Tibial nerve (tissue), 4 donors: Measurements from ENCODE around the gene CALML5. TPM values are rescaled to one million over a fixed set of nuclear protein-coding genes. Genes with fewer than 3 reads are reported as not detected.

ENCODE experiments used
- DNase-seq, 2 donors: peaks; one replicate each; pipeline ENCODE4 v3.0.0-alpha.2; 2019; ENCODE audit warnings: low spot score in 2 of 2
- H3K27ac ChIP-seq, 4 donors: fragments of 200-600 bp; sonication (generic) in 3 of 4; one replicate each; pipeline ENCODE4 v1.5.1; 2017 to 2019; ENCODE audit warnings: mild to moderate bottlenecking in 1 of 4
- H3K27me3 ChIP-seq, 2 donors: fragments of 200-600 bp; sonication (generic) in 1 of 2; one replicate each; pipeline versions ENCODE4 v1.5.1 to v1.6.0; 2017 to 2019
- H3K36me3 ChIP-seq, 3 donors: fragments of 200-600 bp; sonication (generic); one replicate each; pipeline ENCODE4 v1.5.1; 2018 to 2019
- H3K4me1 ChIP-seq, 4 donors: fragments of 200-600 bp; sonication (generic) in 3 of 4; one replicate each; pipeline ENCODE4 v1.5.1; 2017 to 2019
- H3K4me3 ChIP-seq, 4 donors: fragments of 200-600 bp; sonication (generic) in 3 of 4; one replicate each; pipeline ENCODE4 v1.5.1; 2017 to 2019; ENCODE audit warnings: mild to moderate bottlenecking in 1 of 4, moderate library complexity in 1 of 4
- H3K9me3 ChIP-seq, 4 donors: fragments of 200-600 bp; sonication (generic) in 3 of 4; one replicate each; pipeline ENCODE4 v1.5.1; 2017 to 2019
- CTCF ChIP-seq, 5 experiments: fragments of 200-600 bp in 3 of 5; fragments of 450-650 bp in 2 of 5; sonication (generic) in 3 of 5; IDR thresholded peaks; one replicate each; pipeline ENCODE4 v1.5.1; 2016 to 2019; ENCODE audit warnings: antibody characterized with exemption in 5 of 5, mild to moderate bottlenecking in 3 of 5, moderate library complexity in 2 of 5
- EP300 ChIP-seq, 2 donors: sonication (generic); formaldehyde crosslinking; IDR thresholded peaks; one replicate each; pipeline ENCODE4 v1.6.1; 2017; ENCODE audit warnings: antibody characterized with exemption in 2 of 2, mild to moderate bottlenecking in 1 of 2
- POLR2A ChIP-seq, 2 donors: fragments of 450-650 bp; IDR thresholded peaks; one replicate each; pipeline ENCODE4 v1.6.1; 2017; ENCODE audit warnings: antibody characterized with exemption in 2 of 2, mild to moderate bottlenecking in 2 of 2, moderate library complexity in 2 of 2
- WGBS, 2 donors: methylation state at CpG; one replicate each; pipeline ENCODE4 v1.1.5; 2018; 5-methylcytosine and 5-hydroxymethylcytosine counted together
- total RNA-seq, 4 donors: library from RNA; depleted of rRNA; stranded (reverse); fragments of >200 nt; gene quantifications; one replicate each; pipeline ENCODE4 v1.1.0, GENCODE V29; 2016

The CALML5 gene
- total RNA-seq, 4 donors from 2014 or later, result not detected

- TF ChIP-seq POLR2A (IDR thresholded peaks at IDR 0.05) (no peak), CTCF (IDR thresholded peaks at IDR 0.05) (no peak)
- Histone ChIP-seq H3K9me3 (no peaks in the 10 kb centered on the region), H3K4me3 (no peak overlapping the region), H3K36me3 (no peaks in the 10 kb centered on the region), H3K4me1 (no peaks in the 10 kb centered on the region), H3K27me3 (no peaks in the 10 kb centered on the region), H3K27ac (no peak overlapping the region)
- peak in 1 of 2 donors; percentile 31 for DNase-seq
- WGBS, 2 donors, result 76 to 80% methylated on average over 16 of the region's 16 CpGs
These were observed 11.1 kb upstream of the CALML5 start for GRCh38 chr10:5510281-5511072.

- 95 to 97% methylated on average over 11 of the region's 11 CpGs for WGBS, 2 donors
These were observed 10.3 kb upstream of the CALML5 start for GRCh38 chr10:5509691-5510090.

GRCh38 chr10:5509236-5509635, 9.9 kb upstream of the CALML5 start:
- Histone ChIP-seq H3K36me3 (no peaks in the 10 kb centered on the region), H3K4me1 (no peaks in the 10 kb centered on the region), H3K27ac (no peak overlapping the region), H3K4me3 (no peak overlapping the region), H3K9me3 (no peaks in the 10 kb centered on the region), H3K27me3 (no peaks in the 10 kb centered on the region)
- WGBS, 2 donors, result 95 to 97% methylated on average over 9 of the region's 9 CpGs
- DNase-seq, result no peak
- TF ChIP-seq POLR2A (IDR thresholded peaks at IDR 0.05) (no peak), CTCF (IDR thresholded peaks at IDR 0.05) (no peak), EP300 (IDR thresholded peaks at IDR 0.05) (no peak)

More at GRCh38 chr10:5509691-5510090, 10.3 kb upstream of the CALML5 start:
- TF ChIP-seq CTCF (IDR thresholded peaks at IDR 0.05), result no peak
- TF ChIP-seq POLR2A (IDR thresholded peaks at IDR 0.05), result no peak
- no peak for TF ChIP-seq EP300 (IDR thresholded peaks at IDR 0.05)
- no peak overlapping the region for H3K4me3 ChIP-seq
- no peaks in the 10 kb centered on the region for H3K4me1 ChIP-seq
- no peaks in the 10 kb centered on the region for H3K36me3 ChIP-seq
- no peak for DNase-seq
- H3K27me3 ChIP-seq, result no peaks in the 10 kb centered on the region
- H3K9me3 ChIP-seq, result no peaks in the 10 kb centered on the region
- H3K27ac ChIP-seq, result no peak overlapping the region

GRCh38 chr10:5508786-5509185, 9.4 kb upstream of the CALML5 start:
- no peak overlapping the region for H3K27ac ChIP-seq

More at GRCh38 chr10:5508786-5509185, 9.4 kb upstream of the CALML5 start:
- TF ChIP-seq POLR2A (IDR thresholded peaks at IDR 0.05), result no peak
- TF ChIP-seq CTCF (IDR thresholded peaks at IDR 0.05), result no peak
- TF ChIP-seq EP300 (IDR thresholded peaks at IDR 0.05), result no peak
- no peak for DNase-seq
- Histone ChIP-seq H3K9me3 (no peaks in the 10 kb centered on the region), H3K4me1 (no peaks in the 10 kb centered on the region), H3K4me3 (no peak overlapping the region), H3K27me3 (no peaks in the 10 kb centered on the region), H3K36me3 (no peaks in the 10 kb centered on the region)
- WGBS, 2 donors, result 82 to 87% methylated on average over 6 of the region's 6 CpGs
